D721Med (cell line): ENCODE measurements around the gene ZNF613.

Source experiments
- DNase-seq: peaks from one replicate; pipeline ENCODE4 v3.0.0; 2011; ENCODE audit warnings: low spot score; ENCODE audit not compliant: insufficient read length
- FAIRE-seq: peaks from 2 replicates; lab custom pipeline; 2011; peaks lifted over from hg19 to GRCh38; lab: Jason Lieb, UNC
- TF ChIP-seq, protein P1 (sequence below): IDR thresholded peaks from 2 replicates; pipeline ENCODE4 v1.5.1; 2012; ENCODE audit warnings: mild to moderate bottlenecking, control low read depth; ENCODE audit not compliant: insufficient read depth; ENCODE audit errors: missing control alignments

ZNF613 gene

DNA sequence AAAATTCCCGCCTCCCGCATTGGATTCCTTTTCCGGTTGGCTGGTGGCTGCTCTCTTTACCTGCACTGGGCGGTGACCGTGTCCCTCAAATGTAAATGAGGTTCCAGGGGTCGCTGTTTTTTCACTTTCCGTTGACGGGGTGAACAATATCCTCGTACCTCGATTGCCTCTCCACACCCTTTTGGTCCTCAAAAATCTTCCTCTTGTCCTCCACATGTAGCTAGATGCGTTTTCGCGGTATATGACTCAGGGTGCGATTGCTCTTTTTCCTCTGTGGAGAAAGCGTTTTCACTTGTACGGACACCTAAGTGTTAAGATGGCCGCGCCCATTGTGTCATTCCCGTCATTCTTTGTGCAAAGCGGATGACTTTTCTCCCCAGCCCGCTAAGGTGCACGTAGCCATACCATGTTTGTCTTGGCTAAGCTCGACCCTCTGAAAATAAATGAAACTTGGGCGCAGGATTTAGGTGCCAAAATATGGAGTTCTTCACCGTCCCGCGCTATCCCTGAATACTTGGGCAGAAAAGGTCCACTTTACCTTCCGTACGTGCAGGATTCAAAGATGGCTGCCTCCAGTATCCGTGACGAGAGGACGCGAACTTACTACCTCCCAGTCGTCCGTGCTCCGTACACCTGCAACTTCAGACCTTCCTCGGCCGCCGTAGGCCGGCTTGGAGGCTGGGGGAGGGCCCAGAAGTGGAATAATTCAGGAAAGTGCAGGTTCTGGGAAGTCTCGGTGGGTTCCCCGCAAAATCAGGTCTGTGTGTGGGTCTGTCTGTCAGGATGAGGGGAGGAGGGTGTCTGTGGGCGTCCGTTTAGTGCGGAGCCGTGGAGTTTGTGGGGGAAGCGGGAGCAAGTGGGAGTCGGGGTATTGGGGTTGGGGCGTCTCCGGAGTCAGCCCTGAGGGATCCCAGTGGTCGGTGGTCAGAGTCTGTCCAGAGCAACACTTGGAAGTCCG lies at the start of gene ZNF613:
Gene ZNF613 (plus strand): TSS at position 689 of the 958 bp plus-strand sequence. CDS start 8,749 bp downstream, outside the sequence.
- no peak for FAIRE-seq
- TF ChIP-seq, protein P1, sequence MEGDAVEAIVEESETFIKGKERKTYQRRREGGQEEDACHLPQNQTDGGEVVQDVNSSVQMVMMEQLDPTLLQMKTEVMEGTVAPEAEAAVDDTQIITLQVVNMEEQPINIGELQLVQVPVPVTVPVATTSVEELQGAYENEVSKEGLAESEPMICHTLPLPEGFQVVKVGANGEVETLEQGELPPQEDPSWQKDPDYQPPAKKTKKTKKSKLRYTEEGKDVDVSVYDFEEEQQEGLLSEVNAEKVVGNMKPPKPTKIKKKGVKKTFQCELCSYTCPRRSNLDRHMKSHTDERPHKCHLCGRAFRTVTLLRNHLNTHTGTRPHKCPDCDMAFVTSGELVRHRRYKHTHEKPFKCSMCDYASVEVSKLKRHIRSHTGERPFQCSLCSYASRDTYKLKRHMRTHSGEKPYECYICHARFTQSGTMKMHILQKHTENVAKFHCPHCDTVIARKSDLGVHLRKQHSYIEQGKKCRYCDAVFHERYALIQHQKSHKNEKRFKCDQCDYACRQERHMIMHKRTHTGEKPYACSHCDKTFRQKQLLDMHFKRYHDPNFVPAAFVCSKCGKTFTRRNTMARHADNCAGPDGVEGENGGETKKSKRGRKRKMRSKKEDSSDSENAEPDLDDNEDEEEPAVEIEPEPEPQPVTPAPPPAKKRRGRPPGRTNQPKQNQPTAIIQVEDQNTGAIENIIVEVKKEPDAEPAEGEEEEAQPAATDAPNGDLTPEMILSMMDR: peak; percentile 22
- peak; percentile 57 for DNase-seq

DNA sequence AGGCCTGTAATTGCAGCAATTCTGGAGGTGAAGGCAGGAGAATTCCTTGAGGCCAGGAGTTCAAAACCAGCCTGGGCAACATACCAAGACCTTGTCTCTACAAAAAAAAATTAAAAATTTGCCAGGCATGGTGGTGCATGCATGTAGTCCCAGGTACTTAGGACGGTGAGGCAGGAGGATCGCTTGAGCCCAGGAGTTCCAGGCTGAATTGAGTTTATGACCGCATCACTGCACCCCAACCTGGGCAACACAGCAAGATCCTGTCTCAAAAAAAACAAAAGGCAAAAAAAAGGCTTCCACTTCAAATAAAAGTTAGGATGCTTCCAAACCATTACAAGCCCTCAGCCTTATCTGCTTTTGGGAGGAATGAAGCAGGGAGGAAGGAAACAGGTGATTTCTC lies 44.8 kb upstream of the ZNF613 start:
- FAIRE-seq (no peak), DNase-seq (no peak)
- TF ChIP-seq, protein P1: no peak

DNA sequence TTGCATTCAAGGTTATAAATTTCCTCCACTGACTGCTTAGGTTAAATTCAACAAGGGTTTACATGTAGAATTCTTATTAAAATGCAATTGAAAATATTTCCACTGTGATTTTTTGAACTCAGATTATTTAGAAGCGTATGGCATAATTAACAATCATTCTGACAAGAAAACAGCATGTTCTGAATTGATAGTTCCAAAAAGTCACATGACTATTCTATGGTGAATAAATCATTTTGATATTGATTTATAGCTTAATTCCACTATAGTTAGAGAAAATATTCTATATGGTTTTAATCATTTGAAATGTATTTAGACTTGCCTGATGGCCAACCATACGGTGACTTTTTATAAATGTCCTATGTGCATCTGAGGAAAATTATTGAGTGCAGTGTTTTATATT lies 42.6 kb upstream of the ZNF613 start:
- DNase-seq (no peak), FAIRE-seq (no peak)
- TF ChIP-seq, protein P1: no peak

DNA sequence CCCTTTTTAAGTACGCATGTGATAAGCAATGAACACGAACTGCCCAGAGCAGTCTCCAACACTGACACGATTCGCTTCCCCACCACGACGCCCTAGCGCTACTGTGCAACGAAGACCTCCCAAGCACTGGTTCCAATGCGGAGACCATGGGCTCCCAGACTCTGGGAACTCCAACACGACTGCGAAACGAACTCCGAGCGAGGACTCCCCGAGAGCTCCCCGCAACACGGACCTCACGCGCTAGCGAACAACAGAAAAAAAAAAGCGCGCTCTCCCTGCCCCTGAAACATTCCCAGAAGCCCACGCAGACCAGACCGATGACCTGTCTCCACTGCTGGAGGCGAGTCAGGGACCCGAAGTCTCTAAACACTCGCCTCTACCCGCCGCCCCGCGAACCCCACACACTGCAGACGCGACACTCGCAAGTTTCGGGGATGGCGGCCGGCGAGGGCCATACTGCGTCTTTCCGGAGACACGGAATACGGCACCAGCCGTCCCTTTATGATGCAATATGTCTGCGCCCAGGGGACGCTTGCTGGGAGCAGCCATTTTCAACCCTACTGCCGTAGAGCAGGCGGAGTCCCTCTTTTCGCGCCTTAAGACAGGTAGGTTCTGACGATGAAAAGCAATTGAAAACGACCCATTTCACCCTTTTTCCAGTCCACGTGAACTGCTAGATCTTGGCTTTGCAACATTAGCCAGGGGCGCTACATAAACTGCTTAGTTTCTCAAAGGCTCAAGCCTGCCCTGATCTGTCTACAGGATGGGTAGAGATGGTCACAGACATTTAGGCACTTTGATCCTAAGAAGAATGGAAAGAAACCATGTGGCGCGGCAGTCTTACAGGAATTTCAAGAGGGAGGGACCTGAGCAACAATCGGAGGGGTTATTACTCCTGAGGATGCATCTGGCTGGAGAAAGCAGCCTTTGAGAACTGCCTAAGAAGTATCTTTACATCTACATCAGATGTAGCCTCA lies 39.5 kb upstream of the ZNF613 start, which contains the start of gene ZNF577:
Gene ZNF577 (minus strand): TSS at position 430 of the 977 bp plus-strand sequence. CDS start 7,569 bp downstream, outside the sequence.
- DNase-seq (peak; percentile 54), FAIRE-seq (peak; percentile 32)
- TF ChIP-seq, protein P1: no peak

DNA sequence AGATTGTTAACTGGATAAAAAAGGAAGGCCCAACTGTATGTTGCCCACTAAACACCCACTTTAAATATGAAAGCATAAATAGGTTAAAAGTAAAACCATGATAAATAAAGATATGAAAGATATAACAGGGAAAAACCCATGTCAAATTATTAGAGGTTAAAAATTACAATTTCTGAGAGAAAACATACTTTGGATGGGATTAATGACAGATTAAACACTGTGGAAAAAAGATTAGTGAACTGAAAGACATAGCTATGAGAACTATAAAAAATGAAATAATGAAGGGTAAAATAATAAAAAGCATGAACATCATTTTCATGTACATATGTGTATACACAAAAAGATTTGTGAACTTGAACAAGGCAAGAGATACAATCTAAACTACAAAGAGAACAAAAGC lies 37.3 kb upstream of the ZNF613 start:
- TF ChIP-seq, protein P1: no peak
- FAIRE-seq: no peak
- no peak for DNase-seq

DNA sequence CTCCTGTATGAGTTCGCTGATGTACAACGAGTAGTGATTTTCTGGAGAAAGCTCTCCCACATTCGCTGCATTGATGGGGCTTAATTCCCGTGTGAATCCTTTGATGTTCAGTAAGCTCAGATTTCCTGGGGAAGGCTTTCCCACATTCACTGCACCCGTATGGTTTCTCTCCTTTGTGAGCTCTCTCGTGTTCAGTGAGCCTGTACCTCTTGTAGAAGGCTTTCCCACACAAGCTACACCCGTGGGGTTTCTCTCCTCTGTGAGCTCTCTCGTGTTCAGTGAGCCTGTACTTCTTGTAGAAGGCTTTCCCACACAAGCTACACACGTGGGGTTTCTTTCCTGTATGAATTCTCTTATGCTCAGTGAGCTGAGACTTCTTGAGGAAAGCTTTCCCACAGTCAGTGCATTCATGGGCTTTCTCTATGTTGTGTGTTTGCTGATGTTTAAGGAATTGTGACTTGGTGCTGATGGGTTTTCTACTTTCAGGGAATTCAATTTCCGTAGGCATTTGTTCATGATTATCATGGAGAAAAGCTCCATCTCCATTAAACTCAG lies 36.0 kb upstream of the ZNF613 start:
- FAIRE-seq: no peak
- no peak for DNase-seq
- TF ChIP-seq, protein P1: no peak
